HG03196 (cell line): ENCODE data around the gene STK10.

Experiments used
- ATAC-seq: cut with Tn5 transposase; IDR thresholded peaks from one replicate; pipeline ENCODE4 v1.9.1; 2021; ENCODE audit not compliant: unreplicated experiment

Gene STK10

GRCh38 chr5:172144931-172145869 lies 42.8 kb downstream of the STK10 start:
- no peak for ATAC-seq

- peak; percentile 47 for ATAC-seq
Measured at GRCh38 chr5:172144291-172144815, 43.7 kb downstream of the STK10 start.

GRCh38 chr5:172143875-172144274 lies 44.1 kb downstream of the STK10 start:
- ATAC-seq, result no peak

GRCh38 chr5:172142709-172143215 lies 45.3 kb downstream of the STK10 start:
- no peak for ATAC-seq

GRCh38 chr5:172141949-172142319 lies 46.1 kb downstream of the STK10 start:
- no peak for ATAC-seq

- no peak for ATAC-seq
Measured at GRCh38 chr5:172140866-172141265, 47.2 kb downstream of the STK10 start.

- ATAC-seq, result no peak
Measured at GRCh38 chr5:172140120-172140519, 47.9 kb downstream of the STK10 start.

- ATAC-seq, result no peak
Measured at GRCh38 chr5:172137046-172137445, 51.0 kb downstream of the STK10 start.

GRCh38 chr5:172133359-172134029 lies 54.5 kb downstream of the STK10 start:
- no peak for ATAC-seq

GRCh38 chr5:172131690-172132089 lies 56.3 kb downstream of the STK10 start:
- no peak for ATAC-seq

- ATAC-seq, result no peak
Measured at GRCh38 chr5:172129256-172129910, 58.6 kb downstream of the STK10 start.

- no peak for ATAC-seq
Measured at GRCh38 chr5:172127581-172127980, 60.4 kb downstream of the STK10 start.

- ATAC-seq, result no peak
Measured at GRCh38 chr5:172123269-172123692, 64.7 kb downstream of the STK10 start.

- ATAC-seq, result no peak
Measured at GRCh38 chr5:172119921-172120688, 67.9 kb downstream of the STK10 start.

GRCh38 chr5:172118891-172119290 lies 69.1 kb downstream of the STK10 start:
- no peak for ATAC-seq

- ATAC-seq, result no peak
Measured at GRCh38 chr5:172117977-172118701, 69.9 kb downstream of the STK10 start.

GRCh38 chr5:172115541-172115982 lies 72.5 kb downstream of the STK10 start:
- no peak for ATAC-seq

GRCh38 chr5:172114875-172115422 lies 73.1 kb downstream of the STK10 start:
- peak; percentile 45 for ATAC-seq

GRCh38 chr5:172113036-172113435 lies 75.0 kb downstream of the STK10 start:
- ATAC-seq, result no peak
